ENCODE results near the gene TLCD4. TPM values are rescaled to one million over a fixed set of nuclear protein-coding genes. Genes with fewer than 3 reads are reported as not detected.

TLCD4 gene
- total and polyA plus RNA-seq, 11 donors = 13.0 to 82.7 (median 53.0) TPM

- no peak for ATAC-seq
- intact Hi-C loops (cut with DNase I) = loop anchor here in 5 of 10 donors (2.0 to 10.0 kb wide), 5 partner anchors 33 to 119 kb away; partner anchors contain the start of genes RWDD3 (in 3 of the 5) and ALG14 (in 1 of the 5)
- 84 to 91% (median 88%) methylated on average over 3 of the region's 3 CpGs for WGBS, 4 donors
- Histone ChIP-seq H3K27me3 (peaks cover 0 to 27% (median 0%) of the 10 kb centered on the region in 9 donors), H3K9me3 (no peaks in the 10 kb centered on the region), H3K4me1 (peaks cover 0 to 35% (median 4%) of the 10 kb centered on the region in 12 donors), H3K36me3 (no peaks in the 10 kb centered on the region), H3K27ac (peak overlapping the region in 1 of 12 donors; percentile 86), H3K4me3 (no peak overlapping the region)
- no peak for DNase-seq
- TF ChIP-seq CTCF (IDR thresholded peaks at IDR 0.05) = no peak
- TF ChIP-seq POLR2A (IDR thresholded peaks at IDR 0.05) = no peak
Observed at GRCh38 chr1:95115708-95116137, 1.4 kb upstream of the TLCD4 start.

DNA sequence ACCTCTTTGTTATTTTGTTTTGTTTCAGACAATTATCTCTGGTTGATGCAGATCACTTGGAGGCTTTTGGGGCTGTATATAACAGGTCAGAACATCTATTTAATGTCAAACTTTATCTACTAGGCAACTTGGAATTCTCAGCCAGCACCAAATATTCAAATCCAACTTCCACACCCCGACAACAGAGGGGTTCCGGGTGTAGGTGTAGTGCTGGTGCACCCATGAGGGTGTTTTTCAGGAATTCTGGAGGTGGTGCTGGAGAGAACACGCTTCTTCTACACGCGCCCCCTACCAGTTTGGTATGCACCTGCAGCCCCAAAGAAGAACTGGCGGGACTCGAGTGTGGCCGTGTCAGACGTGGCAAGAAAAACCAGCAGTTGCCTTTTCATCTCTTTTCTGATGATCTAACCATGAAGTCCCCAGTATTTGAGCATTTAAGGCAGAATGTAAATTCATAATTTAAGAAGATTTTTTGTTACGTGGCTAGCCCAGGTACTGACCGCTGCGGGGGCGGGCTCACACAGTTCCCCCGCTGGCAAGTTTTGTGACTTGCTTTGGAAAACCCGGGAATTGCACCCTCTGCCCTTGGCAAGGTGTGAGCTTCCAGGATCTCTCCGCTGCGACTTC, 462 bp upstream of the TLCD4 start:
- H3K36me3 ChIP-seq = no peaks in the 10 kb centered on the region
- peak overlapping the region in 11 of 12 donors; percentile 62 to 91 (median 85) for H3K27ac ChIP-seq
- H3K27me3 ChIP-seq = peaks cover 0 to 27% (median 0%) of the 10 kb centered on the region in 9 donors
- peak; percentile 55 to 64 (median 57) for DNase-seq
- intact Hi-C loops (cut with DNase I) = loop anchor here in 7 of 10 donors (1.0 to 10.0 kb wide), 7 partner anchors 34 to 118 kb away; partner anchors contain the start of genes RWDD3 (in 4 of the 7) and ALG14 (in 1 of the 7)
- peak; percentile 27 to 65 (median 54) for TF ChIP-seq CTCF (IDR thresholded peaks at IDR 0.05)
- no peak for TF ChIP-seq POLR2A (IDR thresholded peaks at IDR 0.05)
- ATAC-seq = peak; percentile 57 to 82 (median 74)
- WGBS, 4 donors = 1 to 4% (median 2%) methylated on average over 17 of the region's 17 CpGs
- H3K9me3 ChIP-seq = no peaks in the 10 kb centered on the region
- peaks cover 0 to 35% (median 4%) of the 10 kb centered on the region in 12 donors for H3K4me1 ChIP-seq
- peak overlapping the region; percentile 47 to 96 (median 74) for H3K4me3 ChIP-seq

GRCh38 chr1:95118067-95118499, 928 bp downstream of the TLCD4 start:
- intact Hi-C loops (cut with DNase I) = loop anchor here in 4 of 10 donors (2.0 to 10.0 kb wide), 4 partner anchors 36 to 117 kb away; partner anchors contain the start of genes RWDD3 (in 3 of the 4) and ALG14 (in 1 of the 4)
- Histone ChIP-seq H3K27ac (peak overlapping the region; percentile 45 to 91 (median 83)), H3K36me3 (no peaks in the 10 kb centered on the region), H3K4me3 (peak overlapping the region; percentile 47 to 96 (median 74)), H3K27me3 (peaks cover 0 to 27% (median 0%) of the 10 kb centered on the region in 9 donors), H3K4me1 (peaks cover 0 to 42% (median 4%) of the 10 kb centered on the region in 12 donors), H3K9me3 (no peaks in the 10 kb centered on the region)
- DNase-seq (peak in 2 of 5 donors; percentile 42 to 51), ATAC-seq (peak in 3 of 4 donors; percentile 17 to 55 (median 32))
- WGBS, 4 donors = 16 to 21% (median 19%) methylated on average over 10 of the region's 10 CpGs
- TF ChIP-seq POLR2A (IDR thresholded peaks at IDR 0.05) (no peak), CTCF (IDR thresholded peaks at IDR 0.05) (no peak)

GRCh38 chr1:95118710-95119109, 1.6 kb downstream of the TLCD4 start:
- DNase-seq (no peak), ATAC-seq (no peak)
- peak overlapping the region in 9 of 12 donors; percentile 60 to 96 (median 74) for H3K4me3 ChIP-seq
- H3K36me3 ChIP-seq = no peaks in the 10 kb centered on the region
- intact Hi-C loops (cut with DNase I) = loop anchor here in 4 of 10 donors (2.0 to 10.0 kb wide), 4 partner anchors 36 to 116 kb away; partner anchors contain the start of genes RWDD3 (in 3 of the 4) and ALG14 (in 1 of the 4)
- H3K27ac ChIP-seq = peak overlapping the region in 4 of 12 donors; percentile 9 to 91 (median 82)
- H3K4me1 ChIP-seq = peaks cover 0 to 42% (median 4%) of the 10 kb centered on the region in 12 donors
- 85 to 89% (median 86%) methylated on average over 6 of the region's 6 CpGs for WGBS, 4 donors
- no peak for TF ChIP-seq CTCF (IDR thresholded peaks at IDR 0.05)
- TF ChIP-seq POLR2A (IDR thresholded peaks at IDR 0.05) = no peak
- peaks cover 0 to 27% (median 0%) of the 10 kb centered on the region in 9 donors for H3K27me3 ChIP-seq
- H3K9me3 ChIP-seq = no peaks in the 10 kb centered on the region

All from heart left ventricle (tissue), 16 donors.